IPS DF 19.7 (cell line): ENCODE results near the gene USF3.
A peak's percentile ranks its signal among the peaks of the same experiment; 100 is the strongest.
"Not testable (repeated sequence)": the region's sequence is repeated elsewhere in the genome, so short reads cannot be mapped to it uniquely, and the experiment has no call there.

Source experiments
- DNase-seq: peaks from one replicate; pipeline ENCODE4 v3.0.0-alpha.2; 2013; ENCODE audit warnings: low read depth, low spot score

USF3 gene

GRCh38 chr3:113658107-113658506 lies 38.3 kb downstream of the USF3 start:
- DNase-seq = no peak

GRCh38 chr3:113654851-113655250 lies 41.6 kb downstream of the USF3 start:
- DNase-seq = no peak

- DNase-seq = no peak
Observed at GRCh38 chr3:113654310-113654709, 42.1 kb downstream of the USF3 start.

GRCh38 chr3:113649174-113649845 lies 47.1 kb downstream of the USF3 start:
- DNase-seq = no peak

GRCh38 chr3:113648524-113648923 lies 47.9 kb downstream of the USF3 start:
- DNase-seq = no peak

GRCh38 chr3:113643583-113643982 lies 52.9 kb downstream of the USF3 start:
- DNase-seq = no peak

GRCh38 chr3:113638910-113639309 lies 57.5 kb downstream of the USF3 start:
- DNase-seq = no peak

- no peak for DNase-seq
Observed at GRCh38 chr3:113637756-113638155, 58.7 kb downstream of the USF3 start.

- DNase-seq = not testable (repeated sequence)
Observed at GRCh38 chr3:113636034-113636433, 60.4 kb downstream of the USF3 start.

GRCh38 chr3:113634782-113635474 lies 61.5 kb downstream of the USF3 start:
- no peak for DNase-seq

GRCh38 chr3:113631573-113631972 lies 64.9 kb downstream of the USF3 start:
- DNase-seq = no peak

GRCh38 chr3:113630956-113631542 lies 65.4 kb downstream of the USF3 start:
- DNase-seq = no peak

- no peak for DNase-seq
Observed at GRCh38 chr3:113629584-113630421, 66.6 kb downstream of the USF3 start.

GRCh38 chr3:113628788-113629187 lies 67.7 kb downstream of the USF3 start:
- DNase-seq = no peak

- DNase-seq = no peak
Observed at GRCh38 chr3:113628316-113628715, 68.1 kb downstream of the USF3 start.

- DNase-seq = peak; percentile 23
Observed at GRCh38 chr3:113626503-113627371, 69.7 kb downstream of the USF3 start.

- no peak for DNase-seq
Observed at GRCh38 chr3:113625834-113626233, 70.6 kb downstream of the USF3 start.

- no peak for DNase-seq
Observed at GRCh38 chr3:113623811-113624210, 72.6 kb downstream of the USF3 start.

- peak; percentile 57 for DNase-seq
Observed at GRCh38 chr3:113623324-113623723, 73.1 kb downstream of the USF3 start.

- no peak for DNase-seq
Observed at GRCh38 chr3:113620091-113620490, 76.4 kb downstream of the USF3 start.

GRCh38 chr3:113617726-113618125 lies 78.7 kb downstream of the USF3 start:
- no peak for DNase-seq
